ENCODE measurements around the gene PSTPIP1. TPM values are rescaled to one million over a fixed set of nuclear protein-coding genes. Genes with fewer than 3 reads are reported as not detected.

PSTPIP1 gene
- total and polyA plus RNA-seq, 2 experiments from 2014 or later: 0.80 to 3.7 TPM

- H3K4me3 Mint-ChIP-seq: no peak overlapping the region
- peak; percentile 43 for DNase-seq (ENCODE audit: low spot score)
- ATAC-seq: peak; percentile 89
- no peaks in the 10 kb centered on the region for H3K36me3 Mint-ChIP-seq (ENCODE audit: low read depth)
- Histone ChIP-seq H3K36me3 (ENCODE audit: insufficient read depth) (no peaks in the 10 kb centered on the region), H3K4me1 (ENCODE audit: insufficient read depth) (peaks cover 5% of the 10 kb centered on the region; the same call in 1 of the 2 replicates), H3K9me2 (ENCODE audit: insufficient read depth) (no peaks in the 10 kb centered on the region), H3K79me2 (replicated peaks; ENCODE audit: insufficient read depth) (no peaks in the 10 kb centered on the region), H2AFZ (0 out of 2 replicates have a peak overlapping the region, but pooled peaks have one; percentile 56), H3K27ac (ENCODE audit: low read depth) (no peak overlapping the region), H3K4me3 (no peak overlapping the region), H3F3A (replicated peaks; ENCODE audit: low read depth) (no peaks in the 10 kb centered on the region), H3K4me2 (no peak overlapping the region), H4K20me1 (replicated peaks; ENCODE audit: insufficient read depth) (no peaks in the 10 kb centered on the region), H3K27me3 (ENCODE audit: insufficient read depth) (no peaks in the 10 kb centered on the region)
- no peak overlapping the region for H3K27ac Mint-ChIP-seq
- H3K4me1 Mint-ChIP-seq: peaks cover 14% of the 10 kb centered on the region
- TF ChIP-seq EZH2 (IDR thresholded peaks at IDR 0.05; ENCODE audit: low read depth, unreplicated experiment): no peak
- TF ChIP-seq CTCF (conservative IDR thresholded peaks at IDR 0.05; ENCODE audit: low read depth in 2 of 2): no peak
- no peak for TF ChIP-seq JUNB (IDR thresholded peaks at IDR 0.05; ENCODE audit: unreplicated experiment)
- TF ChIP-seq STAT1 (IDR thresholded peaks at IDR 0.05; ENCODE audit: unreplicated experiment): no peak
- no peak for TF ChIP-seq ZNF462 (CRISPR knock-in tag; IDR thresholded peaks at IDR 0.05)
- no peak for TF ChIP-seq REST (IDR thresholded peaks at IDR 0.05; ENCODE audit: unreplicated experiment)
- TF ChIP-seq ZNF114 (CRISPR knock-in tag; IDR thresholded peaks at IDR 0.05): no peak
- TF ChIP-seq EZH2phosphoT487 (IDR thresholded peaks at IDR 0.05; ENCODE audit: unreplicated experiment): no peak
- TF ChIP-seq, protein P1, sequence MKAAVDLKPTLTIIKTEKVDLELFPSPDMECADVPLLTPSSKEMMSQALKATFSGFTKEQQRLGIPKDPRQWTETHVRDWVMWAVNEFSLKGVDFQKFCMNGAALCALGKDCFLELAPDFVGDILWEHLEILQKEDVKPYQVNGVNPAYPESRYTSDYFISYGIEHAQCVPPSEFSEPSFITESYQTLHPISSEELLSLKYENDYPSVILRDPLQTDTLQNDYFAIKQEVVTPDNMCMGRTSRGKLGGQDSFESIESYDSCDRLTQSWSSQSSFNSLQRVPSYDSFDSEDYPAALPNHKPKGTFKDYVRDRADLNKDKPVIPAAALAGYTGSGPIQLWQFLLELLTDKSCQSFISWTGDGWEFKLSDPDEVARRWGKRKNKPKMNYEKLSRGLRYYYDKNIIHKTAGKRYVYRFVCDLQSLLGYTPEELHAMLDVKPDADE (IDR thresholded peaks at IDR 0.05): no peak
- TF ChIP-seq ZNF331 (CRISPR knock-in tag; IDR thresholded peaks at IDR 0.05; ENCODE audit: low read depth): no peak
- TF ChIP-seq CREB1 (CRISPR knock-in tag; IDR thresholded peaks at IDR 0.05; ENCODE audit: low read depth): no peak
- TF ChIP-seq POLR2AphosphoS5 (IDR thresholded peaks at IDR 0.05; ENCODE audit: low read depth): no peak
- no peak for TF ChIP-seq NANOG (IDR thresholded peaks at IDR 0.05; ENCODE audit: borderline replicate concordance)
- H3K27me3 Mint-ChIP-seq (ENCODE audit: insufficient read depth, low read depth, poor library complexity): peaks cover 1% of the 10 kb centered on the region
- no peaks in the 10 kb centered on the region for H3K9me3 Mint-ChIP-seq
Observed at GRCh38 chr15:76963596-76963995, 31.3 kb upstream of the PSTPIP1 start.
